Measurements from ENCODE around the gene MKNK2. TPM values are rescaled to one million over a fixed set of nuclear protein-coding genes. Genes with fewer than 3 reads are reported as not detected.

MKNK2 gene
- total RNA-seq, 3 donors from 2014 or later = 94.7 to 170 (median 97.0) TPM

- Histone ChIP-seq H3K4me3 (no peak overlapping the region), H3K27me3 (no peaks in the 10 kb centered on the region), H3K9me3 (no peaks in the 10 kb centered on the region), H3K27ac (peak overlapping the region; percentile 98), H3K36me3 (no peaks in the 10 kb centered on the region), H3K4me1 (peaks cover 50 to 69% of the 10 kb centered on the region in 2 donors)
- no peak for TF ChIP-seq POLR2A (IDR thresholded peaks at IDR 0.05)
- TF ChIP-seq CTCF (IDR thresholded peaks at IDR 0.05) = no peak
- TF ChIP-seq POLR2AphosphoS5 (IDR thresholded peaks at IDR 0.05) = no peak
- intact Hi-C loops (cut with DNase I; ENCODE audit: low total_unique reads) = no loop called here
- no peak for DNase-seq (ENCODE audit: low spot score in 2 of 2)
These were observed 6.9 kb downstream of the MKNK2 start for GRCh38 chr19:2043961-2044708.

GRCh38 chr19:2043251-2043641, 7.8 kb downstream of the MKNK2 start:
- peaks cover 42 to 60% of the 10 kb centered on the region in 2 donors for H3K4me1 ChIP-seq
- DNase-seq (ENCODE audit: low spot score in 2 of 2) = no peak
- intact Hi-C loops (cut with DNase I; ENCODE audit: low total_unique reads) = no loop called here
- H3K9me3 ChIP-seq = no peaks in the 10 kb centered on the region
- TF ChIP-seq POLR2AphosphoS5 (IDR thresholded peaks at IDR 0.05) (no peak), POLR2A (IDR thresholded peaks at IDR 0.05) (no peak), CTCF (IDR thresholded peaks at IDR 0.05) (no peak)
- H3K27ac ChIP-seq = peak overlapping the region; percentile 96 to 99
- H3K27me3 ChIP-seq = no peaks in the 10 kb centered on the region
- H3K36me3 ChIP-seq = no peaks in the 10 kb centered on the region
- peak overlapping the region in 1 of 3 donors; percentile 63 for H3K4me3 ChIP-seq

- intact Hi-C loops (cut with DNase I; ENCODE audit: low total_unique reads) = no loop called here
- Histone ChIP-seq H3K36me3 (no peaks in the 10 kb centered on the region), H3K4me1 (peaks cover 36 to 55% of the 10 kb centered on the region in 2 donors), H3K9me3 (no peaks in the 10 kb centered on the region), H3K27me3 (no peaks in the 10 kb centered on the region), H3K27ac (peak overlapping the region; percentile 96 to 99), H3K4me3 (peak overlapping the region; percentile 16 to 63 (median 30))
- no peak for DNase-seq (ENCODE audit: low spot score in 2 of 2)
- TF ChIP-seq POLR2A (IDR thresholded peaks at IDR 0.05) (no peak), POLR2AphosphoS5 (IDR thresholded peaks at IDR 0.05) (peak in 2 of 3 donors; percentile 3), CTCF (IDR thresholded peaks at IDR 0.05) (no peak)
These were observed 8.4 kb downstream of the MKNK2 start for GRCh38 chr19:2042485-2043250.

GRCh38 chr19:2041683-2042484, 9.2 kb downstream of the MKNK2 start:
- intact Hi-C loops (cut with DNase I; ENCODE audit: low total_unique reads) = no loop called here
- no peaks in the 10 kb centered on the region for H3K9me3 ChIP-seq
- H3K4me3 ChIP-seq = peak overlapping the region; percentile 16 to 63 (median 30)
- H3K4me1 ChIP-seq = peaks cover 29 to 47% of the 10 kb centered on the region in 2 donors
- H3K27me3 ChIP-seq = no peaks in the 10 kb centered on the region
- peak; percentile 99 for DNase-seq (ENCODE audit: low spot score in 2 of 2)
- peak; percentile 63 to 83 (median 63) for TF ChIP-seq POLR2AphosphoS5 (IDR thresholded peaks at IDR 0.05)
- TF ChIP-seq POLR2A (IDR thresholded peaks at IDR 0.05) = no peak
- H3K36me3 ChIP-seq = no peaks in the 10 kb centered on the region
- H3K27ac ChIP-seq = peak overlapping the region; percentile 96 to 99

- Histone ChIP-seq H3K27me3 (no peaks in the 10 kb centered on the region), H3K27ac (peak overlapping the region; percentile 96 to 99), H3K4me1 (peaks cover 25 to 42% of the 10 kb centered on the region in 2 donors), H3K36me3 (no peaks in the 10 kb centered on the region), H3K4me3 (peak overlapping the region in 2 of 3 donors; percentile 30 to 63), H3K9me3 (no peaks in the 10 kb centered on the region)
- intact Hi-C loops (cut with DNase I; ENCODE audit: low total_unique reads) = no loop called here
- TF ChIP-seq POLR2A (IDR thresholded peaks at IDR 0.05) (no peak), CTCF (IDR thresholded peaks at IDR 0.05) (no peak), POLR2AphosphoS5 (IDR thresholded peaks at IDR 0.05) (no peak)
- DNase-seq (ENCODE audit: low spot score in 2 of 2) = no peak
These were observed 9.7 kb downstream of the MKNK2 start for GRCh38 chr19:2041433-2041682.

Data from breast epithelium (tissue), 4 donors.